Ovary (tissue), 3 donors: ENCODE results near the gene CDH23.

ENCODE experiments used
- POLR2A ChIP-seq: fragments of 450-650 bp; IDR thresholded peaks from one replicate; pipeline ENCODE4 v1.6.1; 2017; ENCODE audit warnings: antibody characterized with exemption, mild to moderate bottlenecking, moderate library complexity
- TF ChIP-seq, protein P1 (sequence below), 3 donors: fragments of 450-650 bp in 2 of 3; fragments of 200-600 bp in 1 of 3; IDR thresholded peaks; one replicate each; pipeline versions ENCODE4 v1.5.1 to v1.8.0; 2016 to 2022; ENCODE audit warnings: antibody characterized with exemption in 3 of 3, mild to moderate bottlenecking in 1 of 3
- donor health status: DM: no; HTN: no; CAD: no.

DNA sequence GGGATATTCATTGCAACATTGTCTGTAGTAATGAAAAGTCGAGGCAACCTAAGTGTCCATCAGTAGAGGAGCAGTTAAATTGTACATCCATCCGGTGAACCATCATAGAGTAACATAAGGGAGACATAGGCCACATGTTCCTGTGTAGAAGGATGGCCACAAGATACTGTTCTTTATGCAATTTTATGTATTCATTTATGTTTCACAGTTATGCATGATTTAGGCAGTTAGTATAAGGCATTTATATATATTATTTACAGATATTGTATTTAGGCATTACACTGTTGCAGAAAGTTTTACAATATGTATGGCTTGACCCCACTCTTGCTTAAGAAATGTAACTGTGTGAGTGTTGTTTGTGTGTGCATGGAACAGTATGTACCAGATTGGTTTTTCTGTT, 36.0 kb upstream of the CDH23 start:
- TF ChIP-seq, protein P1, sequence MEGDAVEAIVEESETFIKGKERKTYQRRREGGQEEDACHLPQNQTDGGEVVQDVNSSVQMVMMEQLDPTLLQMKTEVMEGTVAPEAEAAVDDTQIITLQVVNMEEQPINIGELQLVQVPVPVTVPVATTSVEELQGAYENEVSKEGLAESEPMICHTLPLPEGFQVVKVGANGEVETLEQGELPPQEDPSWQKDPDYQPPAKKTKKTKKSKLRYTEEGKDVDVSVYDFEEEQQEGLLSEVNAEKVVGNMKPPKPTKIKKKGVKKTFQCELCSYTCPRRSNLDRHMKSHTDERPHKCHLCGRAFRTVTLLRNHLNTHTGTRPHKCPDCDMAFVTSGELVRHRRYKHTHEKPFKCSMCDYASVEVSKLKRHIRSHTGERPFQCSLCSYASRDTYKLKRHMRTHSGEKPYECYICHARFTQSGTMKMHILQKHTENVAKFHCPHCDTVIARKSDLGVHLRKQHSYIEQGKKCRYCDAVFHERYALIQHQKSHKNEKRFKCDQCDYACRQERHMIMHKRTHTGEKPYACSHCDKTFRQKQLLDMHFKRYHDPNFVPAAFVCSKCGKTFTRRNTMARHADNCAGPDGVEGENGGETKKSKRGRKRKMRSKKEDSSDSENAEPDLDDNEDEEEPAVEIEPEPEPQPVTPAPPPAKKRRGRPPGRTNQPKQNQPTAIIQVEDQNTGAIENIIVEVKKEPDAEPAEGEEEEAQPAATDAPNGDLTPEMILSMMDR (IDR thresholded peaks at IDR 0.05): no peak
- TF ChIP-seq POLR2A: no peak
